ENCODE data around the gene KLHL22. TPM values are rescaled to one million over a fixed set of nuclear protein-coding genes. Genes with fewer than 3 reads are reported as not detected.
A peak's percentile ranks its signal among the peaks of the same experiment; 100 is the strongest.

Gene KLHL22
- total RNA-seq, 1 donor from 2014 or later: 13.3 TPM

DNA sequence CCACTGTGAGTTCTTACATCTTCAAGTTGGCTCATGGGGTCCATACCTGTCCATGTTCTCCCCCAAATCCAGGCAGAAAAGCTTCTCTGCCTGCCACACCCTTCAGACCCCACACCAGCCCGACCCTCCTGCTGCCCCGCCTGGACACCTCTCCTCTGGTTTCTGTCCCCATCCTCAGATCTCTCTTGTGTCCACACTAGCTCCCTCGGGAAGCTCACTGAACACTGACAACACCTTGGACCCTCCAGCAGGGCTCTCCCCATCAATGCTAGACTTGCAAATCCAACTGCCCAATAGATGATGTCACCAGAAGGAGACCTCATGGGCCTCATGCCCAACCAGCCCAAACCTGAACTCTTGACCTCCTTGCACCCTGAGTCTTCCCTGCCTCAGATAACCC lies 60.8 kb downstream of the KLHL22 start:
- no peak for ATAC-seq
- no peak for DNase-seq (ENCODE audit: low spot score)

DNA sequence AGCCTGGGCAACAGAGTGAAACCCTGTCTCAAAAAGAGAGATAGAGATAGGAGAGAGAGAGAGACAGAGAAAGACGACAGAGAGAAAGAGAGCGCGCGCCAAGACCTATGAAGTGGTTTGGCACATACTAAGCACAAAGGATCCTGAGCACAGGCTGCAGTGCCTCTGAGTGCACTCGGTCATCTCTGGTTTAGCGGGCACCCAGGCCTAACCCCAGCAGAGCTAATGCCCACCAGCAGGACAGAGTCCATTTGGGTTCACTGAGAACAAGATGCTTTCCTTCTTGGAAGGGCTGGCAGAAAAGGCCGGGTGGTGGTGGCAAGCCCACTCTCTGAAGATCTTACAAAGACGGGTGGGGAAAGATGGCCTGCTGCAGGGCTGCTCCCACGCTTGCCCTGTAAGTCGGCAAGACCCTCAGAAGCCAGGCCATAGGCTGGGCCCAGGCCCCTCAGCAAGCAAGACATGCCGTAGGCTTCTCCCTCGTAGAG lies 61.3 kb downstream of the KLHL22 start:
- no peak for DNase-seq (ENCODE audit: low spot score)
- ATAC-seq: no peak

DNA sequence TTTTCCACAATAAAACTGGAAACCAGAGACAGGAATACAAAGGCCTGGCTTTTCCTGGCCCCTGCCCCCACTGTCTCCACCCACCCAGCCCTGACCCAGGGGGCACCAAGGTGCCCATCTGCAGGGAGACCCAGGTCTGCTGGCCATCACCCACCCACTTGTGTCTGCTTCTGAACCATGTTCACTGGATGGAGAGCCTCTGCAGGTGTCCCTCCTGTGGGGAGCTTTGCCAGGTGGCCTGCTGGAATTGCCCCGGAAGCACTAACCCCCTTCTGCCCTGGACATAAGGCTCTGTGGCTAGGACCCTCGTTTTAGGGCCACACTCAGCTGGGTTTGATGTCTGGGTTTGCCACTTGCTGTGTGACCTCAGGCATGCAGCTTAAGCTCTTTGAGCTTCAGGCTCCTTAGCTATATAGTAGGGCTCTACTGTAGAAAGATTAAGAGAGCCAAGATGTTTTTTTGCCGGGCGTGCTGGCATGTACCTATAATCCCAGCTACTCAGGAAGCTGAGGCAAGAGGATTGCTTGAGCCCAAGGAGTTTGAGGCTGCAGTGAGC lies 61.8 kb downstream of the KLHL22 start:
- ATAC-seq: no peak
- no peak for DNase-seq (ENCODE audit: low spot score)

DNA sequence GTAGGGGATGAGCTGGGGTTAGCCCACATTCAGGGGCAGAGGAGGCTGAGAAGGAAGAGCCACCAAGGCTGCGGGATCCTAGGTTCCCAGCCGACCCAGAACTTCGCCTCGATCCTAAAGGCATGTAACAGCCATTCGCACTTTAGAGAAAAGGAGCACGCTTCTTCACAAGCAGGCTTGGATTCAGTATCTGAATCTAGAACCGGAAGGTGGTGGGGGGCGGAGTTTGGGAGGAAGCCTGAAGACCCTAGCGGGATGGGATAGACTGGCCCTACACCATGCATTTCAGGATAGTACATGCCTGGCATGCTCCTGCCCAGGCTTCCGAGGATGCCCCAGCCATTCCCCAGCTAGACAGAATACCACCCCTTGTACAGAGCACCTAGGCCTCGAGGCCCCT lies 62.4 kb downstream of the KLHL22 start:
- ATAC-seq (no peak), DNase-seq (ENCODE audit: low spot score) (no peak)

GRCh38 chr22:20432244-20432686 lies 63.3 kb downstream of the KLHL22 start:
- no peak for ATAC-seq

GRCh38 chr22:20431511-20432192 lies 63.9 kb downstream of the KLHL22 start:
- no peak for DNase-seq (ENCODE audit: low spot score)

More at GRCh38 chr22:20432244-20432686, 63.3 kb downstream of the KLHL22 start:
- no peak for DNase-seq (ENCODE audit: low spot score)

GRCh38 chr22:20430720-20431510 lies 64.7 kb downstream of the KLHL22 start:
- DNase-seq (ENCODE audit: low spot score) (no peak), ATAC-seq (peak; percentile 85)

More at GRCh38 chr22:20431511-20432192, 63.9 kb downstream of the KLHL22 start:
- no peak for ATAC-seq

GRCh38 chr22:20430101-20430719 lies 65.4 kb downstream of the KLHL22 start:
- no peak for ATAC-seq

GRCh38 chr22:20429254-20430100 lies 66.1 kb downstream of the KLHL22 start:
- DNase-seq (ENCODE audit: low spot score) (no peak), ATAC-seq (peak; percentile 41)

More at GRCh38 chr22:20430101-20430719, 65.4 kb downstream of the KLHL22 start:
- no peak for DNase-seq (ENCODE audit: low spot score)

DNA sequence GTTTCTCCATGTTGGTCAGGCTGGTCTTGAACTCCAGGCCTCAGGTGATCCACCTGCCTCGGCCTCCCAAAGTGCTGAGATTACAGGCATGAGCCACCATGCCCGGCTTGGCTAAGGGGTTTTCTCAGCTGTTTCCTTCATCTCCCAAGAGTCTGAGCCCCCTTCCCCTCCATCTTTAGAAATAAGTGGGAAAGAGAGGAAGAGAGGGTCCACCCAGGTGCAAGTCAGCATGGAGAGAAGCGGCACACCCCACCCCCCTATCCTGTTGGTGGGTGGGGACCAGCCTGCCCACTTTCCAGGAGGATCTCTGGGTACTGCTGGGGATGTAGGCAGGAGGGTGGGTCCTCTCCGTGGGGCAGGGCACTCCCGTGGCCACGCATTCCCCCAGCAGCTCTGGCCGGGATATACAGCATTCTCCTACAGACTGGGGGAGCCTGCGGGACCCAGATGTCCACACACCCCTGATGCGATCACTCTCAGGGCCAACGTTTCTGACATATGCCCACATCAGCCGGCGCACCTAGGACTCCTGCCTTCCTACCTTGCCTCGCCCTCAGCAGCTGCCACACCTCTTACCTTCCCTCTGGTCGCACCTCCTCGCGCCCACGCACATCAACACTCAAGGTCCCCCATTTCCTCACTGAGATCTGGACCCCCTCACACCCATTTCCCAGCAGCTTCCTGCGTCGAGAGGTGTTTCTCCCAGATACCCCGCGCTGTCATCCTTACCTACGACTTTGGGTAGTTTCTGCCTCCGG lies 66.9 kb downstream of the KLHL22 start:
- DNase-seq (ENCODE audit: low spot score) (no peak), ATAC-seq (no peak)

DNA sequence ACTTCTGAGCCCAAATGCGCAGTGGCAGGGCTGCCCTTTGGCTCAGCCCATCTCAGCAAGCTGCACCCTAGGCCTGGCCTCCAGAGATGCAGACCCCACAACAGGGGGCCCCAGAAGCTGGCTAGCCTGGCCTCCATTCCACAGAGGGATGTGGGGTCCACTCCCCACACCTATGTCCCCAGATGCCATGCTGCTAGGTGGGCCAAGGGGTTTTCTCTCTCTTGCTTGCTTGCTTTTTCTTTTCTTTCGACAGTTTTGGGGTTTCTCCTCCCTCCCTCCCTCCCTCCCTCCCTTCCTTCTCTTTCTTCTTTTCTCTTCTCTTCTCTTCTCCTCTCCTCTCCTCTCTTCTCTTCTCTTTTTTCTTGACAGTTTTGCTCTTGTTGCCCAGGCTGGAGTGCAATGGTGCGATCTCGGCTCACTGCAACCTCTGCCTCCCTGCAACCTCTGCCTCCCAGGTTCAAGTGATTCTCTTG lies 67.6 kb downstream of the KLHL22 start:
- DNase-seq (ENCODE audit: low spot score) (no peak), ATAC-seq (no peak)

- no peak for ATAC-seq
- DNase-seq (ENCODE audit: low spot score): no peak
Observed at GRCh38 chr22:20427104-20427944, 68.3 kb downstream of the KLHL22 start.

- DNase-seq (ENCODE audit: low spot score) (no peak), ATAC-seq (no peak)
Observed at GRCh38 chr22:20426259-20426615, 69.4 kb downstream of the KLHL22 start.

DNA sequence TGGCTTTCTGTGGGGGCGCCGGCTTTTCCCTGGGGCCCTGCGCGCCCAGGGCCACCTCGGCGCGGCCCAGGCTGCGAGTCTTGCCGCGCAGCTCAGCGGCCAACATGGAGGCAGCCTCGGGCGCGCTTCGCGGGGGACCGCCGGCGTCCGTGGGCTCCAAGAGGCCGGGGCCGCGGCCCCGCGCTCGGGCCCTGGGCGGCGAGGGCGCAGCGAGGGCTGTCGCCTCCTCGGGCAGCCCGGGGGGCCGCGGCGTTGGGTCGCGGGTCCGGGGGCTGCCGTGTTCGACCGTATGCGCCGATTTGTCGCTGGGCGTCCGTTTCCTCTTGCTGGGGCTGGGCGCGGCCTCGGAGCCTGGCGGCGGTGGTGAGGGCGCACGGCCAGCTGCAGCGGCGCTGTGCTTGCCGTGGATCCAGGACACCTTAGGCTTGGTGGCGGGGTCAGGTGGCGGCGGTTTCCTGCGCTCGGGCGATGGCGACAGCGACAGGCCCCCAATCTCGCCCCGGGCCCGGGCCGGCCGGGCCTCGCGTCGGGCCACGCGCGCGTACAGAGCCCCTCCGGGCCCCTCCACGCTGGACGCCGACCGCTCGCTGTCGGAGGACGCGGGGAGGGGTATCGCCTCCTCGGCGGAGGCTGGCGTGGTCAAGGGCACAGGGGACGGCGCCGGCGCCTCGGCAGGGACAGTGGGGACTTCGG lies 69.9 kb downstream of the KLHL22 start:
- DNase-seq (ENCODE audit: low spot score): no peak
- ATAC-seq: peak; percentile 8

DNA sequence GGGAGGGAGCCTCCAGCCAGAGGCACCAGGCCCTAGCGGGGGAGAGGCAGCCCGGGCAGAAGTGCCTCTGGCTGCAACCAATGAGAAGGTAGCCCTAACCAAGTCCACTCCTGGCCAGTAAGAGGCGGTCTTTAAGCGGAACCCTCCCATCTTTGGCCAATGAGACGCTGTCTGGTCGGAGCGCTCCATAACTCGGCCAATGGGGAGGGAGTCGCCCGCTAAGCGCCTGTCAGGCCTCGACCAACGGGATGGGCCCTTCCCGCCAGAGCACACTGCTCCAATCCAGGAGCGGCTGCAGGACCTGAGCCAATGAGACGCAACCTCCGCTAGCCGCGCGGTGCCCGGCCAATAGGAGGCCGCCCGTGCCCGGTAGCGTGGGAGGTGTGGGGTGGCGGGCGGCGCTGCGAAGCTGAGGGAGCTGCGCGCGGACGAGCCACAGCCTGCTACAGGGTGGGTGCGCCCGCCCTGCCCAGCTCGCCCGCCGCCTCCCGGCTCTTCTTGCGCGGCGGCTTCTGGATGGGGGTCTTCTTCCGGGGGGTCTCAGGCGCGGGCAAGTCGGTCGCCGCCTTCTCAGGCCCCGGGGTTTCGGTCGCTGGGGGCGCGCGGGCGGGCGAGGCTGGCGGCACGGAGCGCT lies 70.5 kb downstream of the KLHL22 start:
- ATAC-seq (no peak), DNase-seq (ENCODE audit: low spot score) (no peak)

DNA sequence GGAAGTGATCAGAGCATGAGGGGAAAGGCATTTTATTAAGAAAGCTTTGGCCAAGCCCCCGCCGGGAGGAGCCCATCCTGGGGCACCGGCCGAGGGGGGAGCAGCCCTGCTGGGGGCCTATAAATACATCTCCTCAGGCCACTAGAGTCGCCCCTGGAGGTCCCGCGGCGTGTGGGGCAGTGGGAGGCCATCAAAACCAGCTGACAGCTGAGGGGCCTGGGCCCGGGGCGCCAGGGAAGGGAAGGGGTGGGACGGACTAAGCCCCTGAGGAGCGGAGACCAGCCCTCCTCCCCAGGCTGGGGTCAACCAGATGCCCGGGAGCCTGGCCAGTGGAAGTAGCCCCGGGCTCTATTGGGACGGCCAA lies 71.0 kb downstream of the KLHL22 start:
- no peak for ATAC-seq
- no peak for DNase-seq (ENCODE audit: low spot score)

- no peak for DNase-seq (ENCODE audit: low spot score)
Observed at GRCh38 chr22:20423906-20424551, 71.6 kb downstream of the KLHL22 start.

More at GRCh38 chr22:20423906-20424551, 71.6 kb downstream of the KLHL22 start:
- ATAC-seq: no peak
